Trophoblast cell (in vitro differentiated cells and primary cell): ENCODE results near the gene CLMN.

Experiments
- DNase-seq, 2 donors: peaks; one replicate each; pipeline ENCODE4 v3.0.0-alpha.2; 2016
- H2AFZ ChIP-seq: 2 replicates; pipeline ENCODE4 v1.6.1; 2013; ENCODE audit warnings: low read length, moderate library complexity, mild to moderate bottlenecking; ENCODE audit not compliant: insufficient read depth, poor library complexity
- H2AK5ac ChIP-seq: 2 replicates; pipeline ENCODE4 v1.6.1; 2013; ENCODE audit warnings: mild to moderate bottlenecking, low read length
- H2BK120ac ChIP-seq: 2 replicates; pipeline ENCODE4 v1.6.1; 2013; ENCODE audit warnings: low read length, mild to moderate bottlenecking, moderate library complexity; ENCODE audit not compliant: insufficient read depth, poor library complexity
- H2BK12ac ChIP-seq: 2 replicates; pipeline ENCODE4 v1.6.1; 2013; ENCODE audit warnings: mild to moderate bottlenecking, low read length, moderate library complexity
- H2BK5ac ChIP-seq: 2 replicates; pipeline ENCODE4 v1.6.1; 2013; ENCODE audit warnings: low read length, low read depth, moderate library complexity, mild to moderate bottlenecking; ENCODE audit not compliant: poor library complexity
- H3K14ac ChIP-seq: 2 replicates; pipeline ENCODE4 v1.6.1; 2013; ENCODE audit warnings: mild to moderate bottlenecking, low read length
- H3K18ac ChIP-seq: 2 replicates; pipeline ENCODE4 v1.6.1; 2013; ENCODE audit warnings: mild to moderate bottlenecking, low read length
- H3K23ac ChIP-seq: 2 replicates; pipeline ENCODE4 v1.6.1; 2013; ENCODE audit warnings: low read length
- H3K27ac ChIP-seq: 2 replicates; pipeline ENCODE4 v1.5.1; 2013; ENCODE audit warnings: low read depth, mild to moderate bottlenecking, inconsistent platforms, low read length, moderate library complexity
- H3K27me3 ChIP-seq: 2 replicates; pipeline ENCODE4 v1.6.1; 2013; ENCODE audit warnings: inconsistent platforms, mild to moderate bottlenecking, low read length, moderate library complexity; ENCODE audit not compliant: insufficient read depth
- H3K36me3 ChIP-seq, 2 experiments: 1 replicate in 1 of 2; 2 replicates in 1 of 2; pipeline ENCODE4 v1.6.1; 2013; ENCODE audit warnings: low read length in 2 of 2, mild to moderate bottlenecking in 2 of 2, moderate library complexity in 1 of 2; ENCODE audit not compliant: insufficient read depth in 2 of 2, control insufficient read depth in 1 of 2
- H3K4ac ChIP-seq: 2 replicates; pipeline ENCODE4 v1.6.1; 2013; ENCODE audit warnings: low read depth, mild to moderate bottlenecking, low read length, moderate library complexity
- H3K4me1 ChIP-seq, 2 experiments: 1 replicate in 1 of 2; 2 replicates in 1 of 2; pipeline ENCODE4 v1.6.1; 2013; ENCODE audit warnings: low read length in 2 of 2, mild to moderate bottlenecking in 2 of 2, moderate library complexity in 1 of 2; ENCODE audit not compliant: insufficient read depth in 2 of 2, control insufficient read depth in 1 of 2
- H3K4me2 ChIP-seq: 2 replicates; pipeline ENCODE4 v1.6.1; 2013; ENCODE audit warnings: inconsistent platforms, mild to moderate bottlenecking, low read length, moderate library complexity
- H3K4me3 ChIP-seq: 2 replicates; pipeline ENCODE4 v1.5.1; 2013; ENCODE audit warnings: mild to moderate bottlenecking, low read depth, low read length, inconsistent platforms
- H3K79me1 ChIP-seq: one replicate; pipeline ENCODE4 v1.6.1; 2013; ENCODE audit warnings: low read length
- H3K79me2 ChIP-seq: 2 replicates; pipeline ENCODE4 v1.6.1; 2013; ENCODE audit warnings: low read length, mild to moderate bottlenecking; ENCODE audit not compliant: control insufficient read depth, insufficient read depth, poor library complexity
- H3K9ac ChIP-seq: 2 replicates; pipeline ENCODE4 v1.6.1; 2013; ENCODE audit warnings: mild to moderate bottlenecking, low read length
- H3K9me3 ChIP-seq: 2 replicates; pipeline ENCODE4 v1.6.1; 2013; ENCODE audit warnings: low read depth, mild to moderate bottlenecking, control low read depth, inconsistent platforms, low read length; ENCODE audit not compliant: insufficient read depth
- H4K12ac ChIP-seq: 2 replicates; pipeline ENCODE4 v1.6.1; 2013; ENCODE audit warnings: low read depth, mild to moderate bottlenecking, low read length, moderate library complexity
- H4K8ac ChIP-seq: 2 replicates; pipeline ENCODE4 v1.6.1; 2013; ENCODE audit warnings: low read depth, mild to moderate bottlenecking, low read length, moderate library complexity
- H4K91ac ChIP-seq: one replicate; pipeline ENCODE4 v1.6.1; 2013; ENCODE audit warnings: low read depth, mild to moderate bottlenecking, low read length, moderate library complexity
- WGBS: extraction: QIAGEN DNeasy Blood & Tissue Kit; methylation state at CpG from one replicate; pipeline ENCODE4 v1.1.7; 2013; ENCODE audit warnings: missing lambda C conversion rate; ENCODE audit not compliant: insufficient read length, insufficient coverage; ENCODE audit errors: extremely low coverage; 5-methylcytosine and 5-hydroxymethylcytosine counted together

CLMN gene

DNA sequence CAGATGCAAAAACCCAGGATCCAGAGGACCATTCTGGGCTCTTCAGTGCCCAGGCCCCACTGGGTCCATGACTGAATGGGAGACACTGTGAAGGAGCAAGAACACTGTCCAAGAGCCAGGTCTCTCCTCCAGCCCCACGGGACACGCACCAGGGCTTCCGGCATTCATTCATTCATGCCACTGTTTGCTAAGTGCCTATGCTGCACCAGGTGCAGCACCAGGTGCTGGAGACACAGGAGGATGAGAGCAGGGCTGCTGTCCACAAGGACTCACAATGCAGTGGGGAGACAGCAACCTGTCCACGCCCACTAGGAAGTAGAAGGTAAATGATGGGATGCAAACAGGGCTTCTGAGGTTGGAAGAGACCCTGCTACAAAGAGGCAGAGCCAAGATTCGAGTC lies 20.4 kb downstream of the CLMN start:
- no peak overlapping the region for H3K4me2 ChIP-seq
- no peak overlapping the region for H2BK120ac ChIP-seq
- no peak overlapping the region for H4K8ac ChIP-seq
- no peak overlapping the region for H3K27ac ChIP-seq
- no peak overlapping the region for H4K91ac ChIP-seq
- no peak overlapping the region for H4K12ac ChIP-seq
- no peak overlapping the region for H3K18ac ChIP-seq
- no peak overlapping the region for H3K23ac ChIP-seq
- no peaks in the 10 kb centered on the region for H3K79me2 ChIP-seq
- H3K9me3 ChIP-seq = no peaks in the 10 kb centered on the region
- H3K9ac ChIP-seq = no peak overlapping the region
- no peaks in the 10 kb centered on the region for H3K36me3 ChIP-seq
- H2AK5ac ChIP-seq = no peak overlapping the region
- no peak overlapping the region for H2BK12ac ChIP-seq
- no peak overlapping the region for H2AFZ ChIP-seq
- H3K4me1 ChIP-seq = peaks cover 0 to 3% of the 10 kb centered on the region in 2 experiments
- H3K14ac ChIP-seq = no peak overlapping the region
- DNase-seq = no peak
- H3K4ac ChIP-seq = no peak overlapping the region
- WGBS = no CpG with 5 or more reads among the region's 5 CpGs
- H3K79me1 ChIP-seq = no peaks in the 10 kb centered on the region
- H3K4me3 ChIP-seq = no peak overlapping the region
- H2BK5ac ChIP-seq = no peak overlapping the region
- H3K27me3 ChIP-seq = no peaks in the 10 kb centered on the region

GRCh38 chr14:95297832-95298231 lies 21.9 kb downstream of the CLMN start:
- Histone ChIP-seq H3K14ac (no peak overlapping the region), H3K18ac (no peak overlapping the region), H3K4ac (no peak overlapping the region), H3K27ac (no peak overlapping the region), H4K91ac (no peak overlapping the region), H2BK120ac (no peak overlapping the region), H2BK12ac (no peak overlapping the region), H3K4me1 (peaks cover 0 to 3% of the 10 kb centered on the region in 2 experiments), H3K79me1 (no peaks in the 10 kb centered on the region), H3K36me3 (no peaks in the 10 kb centered on the region), H3K9ac (no peak overlapping the region), H2BK5ac (no peak overlapping the region), H3K23ac (no peak overlapping the region), H2AFZ (no peak overlapping the region), H3K4me2 (no peak overlapping the region), H2AK5ac (no peak overlapping the region), H3K4me3 (no peak overlapping the region), H3K79me2 (no peaks in the 10 kb centered on the region), H4K8ac (no peak overlapping the region), H4K12ac (no peak overlapping the region), H3K27me3 (no peaks in the 10 kb centered on the region), H3K9me3 (no peaks in the 10 kb centered on the region)
- peak in 1 of 2 donors; percentile 27 for DNase-seq
- WGBS = no CpG with 5 or more reads among the region's 8 CpGs

DNA sequence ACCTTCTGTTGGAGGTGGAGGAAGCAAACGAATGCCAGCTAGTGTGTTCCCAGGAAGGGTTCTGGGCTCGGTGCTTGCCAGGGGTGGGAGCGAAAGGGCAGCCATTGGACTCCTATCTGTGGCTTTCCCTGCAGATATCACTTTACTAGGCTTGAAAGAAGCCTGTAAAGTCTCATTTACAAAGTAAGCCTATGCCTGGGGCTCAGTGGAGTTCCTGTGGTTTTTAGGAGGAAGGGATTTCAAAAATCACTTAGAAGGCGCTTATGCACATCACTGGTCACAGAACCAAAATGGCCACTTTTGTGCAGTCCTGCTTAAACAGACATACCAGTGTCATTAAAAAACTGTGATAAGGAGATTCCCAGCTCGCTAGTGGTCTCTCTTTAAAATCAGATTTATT lies 22.7 kb downstream of the CLMN start:
- no peaks in the 10 kb centered on the region for H3K27me3 ChIP-seq

DNA sequence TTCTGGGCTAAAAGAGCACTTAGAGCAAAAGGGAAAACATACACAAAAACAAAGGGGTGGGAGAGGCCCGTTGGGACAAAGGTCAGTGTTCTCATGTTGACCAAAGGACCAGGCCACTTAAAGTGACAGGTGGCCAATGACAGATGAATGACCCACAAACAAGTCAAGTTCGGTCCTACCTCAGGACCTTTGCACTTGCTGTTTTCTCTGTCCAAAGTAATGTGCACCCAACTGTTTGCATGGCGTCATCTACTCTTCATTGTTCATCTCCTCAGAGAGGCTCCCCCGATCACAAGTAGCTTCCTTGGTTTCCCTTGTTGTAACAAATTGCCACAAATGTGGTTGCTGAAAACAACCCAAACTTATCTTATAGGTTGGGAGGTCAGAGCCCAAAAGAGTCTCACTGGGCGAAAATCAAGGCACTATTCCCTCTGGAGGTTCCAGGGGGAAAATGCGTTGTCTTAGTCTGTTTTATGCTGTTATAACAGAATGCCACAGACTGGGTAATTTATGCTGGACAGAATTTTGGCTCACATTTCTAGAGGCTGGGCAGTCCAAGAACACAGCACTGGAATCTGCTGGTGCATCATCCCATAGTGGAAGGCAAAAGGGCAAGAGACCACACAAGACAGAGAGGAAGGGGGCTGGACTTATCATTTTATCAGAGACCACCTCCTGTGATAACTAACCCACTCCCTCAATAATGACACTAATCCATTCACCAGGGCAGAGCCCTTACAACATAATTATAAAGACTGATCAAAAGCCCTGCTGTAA lies 23.9 kb downstream of the CLMN start:
- H3K23ac ChIP-seq = no peak overlapping the region
- H3K18ac ChIP-seq = no peak overlapping the region
- peaks cover 0 to 3% of the 10 kb centered on the region in 2 experiments for H3K4me1 ChIP-seq
- H3K27ac ChIP-seq = no peak overlapping the region
- no peaks in the 10 kb centered on the region for H3K27me3 ChIP-seq
- no peak for DNase-seq
- WGBS = no CpG with 5 or more reads among the region's 6 CpGs
- no peak overlapping the region for H3K4ac ChIP-seq
- H2BK120ac ChIP-seq = no peak overlapping the region
- no peak overlapping the region for H3K4me2 ChIP-seq
- H2AFZ ChIP-seq = no peak overlapping the region
- no peaks in the 10 kb centered on the region for H3K79me1 ChIP-seq
- no peak overlapping the region for H2AK5ac ChIP-seq
- no peaks in the 10 kb centered on the region for H3K79me2 ChIP-seq
- H3K14ac ChIP-seq = no peak overlapping the region
- no peak overlapping the region for H4K8ac ChIP-seq
- no peak overlapping the region for H4K12ac ChIP-seq
- H3K9ac ChIP-seq = no peak overlapping the region
- H2BK5ac ChIP-seq = no peak overlapping the region
- no peak overlapping the region for H4K91ac ChIP-seq
- no peaks in the 10 kb centered on the region for H3K36me3 ChIP-seq
- no peak overlapping the region for H3K4me3 ChIP-seq
- H3K9me3 ChIP-seq = no peaks in the 10 kb centered on the region
- no peak overlapping the region for H2BK12ac ChIP-seq

More for the DNA sequence above, 22.7 kb downstream of the CLMN start:
- H3K18ac ChIP-seq = no peak overlapping the region
- H2BK5ac ChIP-seq = no peak overlapping the region
- no peak overlapping the region for H2AFZ ChIP-seq
- H3K14ac ChIP-seq = no peak overlapping the region
- WGBS = no CpG with 5 or more reads among the region's 5 CpGs
- no peak overlapping the region for H3K9ac ChIP-seq
- no peak for DNase-seq
- no peak overlapping the region for H3K4me3 ChIP-seq
- H4K8ac ChIP-seq = no peak overlapping the region
- H3K4me2 ChIP-seq = no peak overlapping the region
- H2BK120ac ChIP-seq = no peak overlapping the region
- no peaks in the 10 kb centered on the region for H3K36me3 ChIP-seq
- H3K27ac ChIP-seq = no peak overlapping the region
- H3K23ac ChIP-seq = no peak overlapping the region
- no peak overlapping the region for H4K12ac ChIP-seq
- no peaks in the 10 kb centered on the region for H3K9me3 ChIP-seq
- no peaks in the 10 kb centered on the region for H3K79me1 ChIP-seq
- no peak overlapping the region for H4K91ac ChIP-seq
- no peak overlapping the region for H2AK5ac ChIP-seq
- H3K79me2 ChIP-seq = no peaks in the 10 kb centered on the region
- H2BK12ac ChIP-seq = no peak overlapping the region
- H3K4ac ChIP-seq = no peak overlapping the region
- peaks cover 0 to 3% of the 10 kb centered on the region in 2 experiments for H3K4me1 ChIP-seq
